IMR-90 (cell line): Measurements from ENCODE around the gene DNAH5. TPM values are rescaled to one million over a fixed set of nuclear protein-coding genes. Genes with fewer than 3 reads are reported as not detected.

Experiments used
- ATAC-seq: fragments of 200-7000 bp; cut with Tn5 transposase; 2 replicates; pipeline ENCODE4 v1.9.1; 2020; ENCODE audit warnings: low read depth, mild to moderate bottlenecking, moderate library complexity
- BruUV-seq: library from RNA; stranded (reverse); fragments of 400-500 nt; replicated peaks from 2 replicates; lab custom pipeline; 2021; lab: Mats Ljungman, UMichigan
- CTCF ChIA-PET: fragments of 300-600 bp; formaldehyde crosslinking; extraction: SDS; loops from one replicate; lab custom pipeline; 2021; ENCODE audit warnings: antibody characterized with exemption; lab: Yijun Ruan, JAX
- POLR2A ChIA-PET: fragments of 300-600 bp; sonication (Branson Sonifier 250); formaldehyde crosslinking; loops from one replicate; lab custom pipeline; 2022; ENCODE audit warnings: antibody characterized with exemption; ENCODE audit not compliant: unreplicated experiment; lab: Charles Lee
- DNase-seq: peaks from one replicate; pipeline ENCODE4 v3.0.0; 2013
- H2AFZ ChIP-seq: replicated peaks from 2 replicates; pipeline ENCODE3; 2013; ENCODE audit warnings: low read length, mild to moderate bottlenecking; ENCODE audit not compliant: poor library complexity
- H2AK5ac ChIP-seq: 2 replicates; pipeline ENCODE4 v1.6.1; 2013; ENCODE audit warnings: low read depth, low read length, inconsistent platforms
- H2AK9ac ChIP-seq: replicated peaks from 2 replicates; pipeline ENCODE3; 2013; ENCODE audit warnings: mild to moderate bottlenecking, low read depth, low read length, moderate library complexity; ENCODE audit not compliant: poor library complexity
- H2BK120ac ChIP-seq: 2 replicates; pipeline ENCODE4 v1.6.1; 2013; ENCODE audit warnings: low read depth, low read length, inconsistent platforms
- H2BK15ac ChIP-seq: 3 replicates; pipeline ENCODE4 v1.6.1; 2013; ENCODE audit warnings: low read depth, low read length, inconsistent platforms
- H2BK20ac ChIP-seq: 2 replicates; pipeline ENCODE4 v1.6.1; 2013; ENCODE audit warnings: low read depth, mild to moderate bottlenecking, inconsistent platforms, low read length, moderate library complexity
- H2BK5ac ChIP-seq: 2 replicates; pipeline ENCODE4 v1.6.1; 2013; ENCODE audit warnings: mild to moderate bottlenecking, low read depth, low read length, inconsistent platforms; ENCODE audit not compliant: poor library complexity, severe bottlenecking
- H3K14ac ChIP-seq: replicated peaks from 2 replicates; pipeline ENCODE4 v1.6.1; 2013; ENCODE audit warnings: low read depth, low read length, inconsistent platforms
- H3K18ac ChIP-seq: 2 replicates; pipeline ENCODE4 v1.6.1; 2013; ENCODE audit warnings: low read depth, low read length, control low read depth
- H3K23ac ChIP-seq: 2 replicates; pipeline ENCODE4 v1.6.1; 2013; ENCODE audit warnings: low read depth, low read length, inconsistent platforms
- H3K27ac ChIP-seq: 2 replicates; pipeline ENCODE4 v1.5.1; 2013; ENCODE audit warnings: mild to moderate bottlenecking, control low read depth, low read length; ENCODE audit not compliant: insufficient read depth
- H3K27me3 ChIP-seq: 2 replicates; pipeline ENCODE4 v1.6.1; 2013; ENCODE audit warnings: low read length; ENCODE audit not compliant: control insufficient read depth, insufficient read depth
- H3K36me3 ChIP-seq: 2 replicates; pipeline ENCODE4 v1.6.1; 2013; ENCODE audit warnings: low read length, mixed read lengths; ENCODE audit not compliant: control insufficient read depth, insufficient read depth
- H3K4ac ChIP-seq: 2 replicates; pipeline ENCODE4 v1.6.1; 2013; ENCODE audit warnings: low read depth, low read length, inconsistent platforms
- H3K4me1 ChIP-seq: 2 replicates; pipeline ENCODE4 v1.6.1; 2013; ENCODE audit warnings: low read length, mixed read lengths; ENCODE audit not compliant: control insufficient read depth, insufficient read depth
- H3K4me2 ChIP-seq: 2 replicates; pipeline ENCODE4 v1.6.1; 2013; ENCODE audit warnings: low read depth, mild to moderate bottlenecking, control low read depth, low read length, moderate library complexity
- H3K4me3 ChIP-seq: 2 replicates; pipeline ENCODE4 v1.5.1; 2013; ENCODE audit warnings: low read depth, mild to moderate bottlenecking, control low read depth, low read length, moderate library complexity; ENCODE audit not compliant: insufficient read depth
- H3K56ac ChIP-seq: 2 replicates; pipeline ENCODE4 v1.6.1; 2013; ENCODE audit warnings: low read length, inconsistent platforms; ENCODE audit not compliant: insufficient read depth; ENCODE audit errors: extremely low read depth
- H3K79me1 ChIP-seq, 2 experiments: 2 replicates each; pipeline ENCODE4 v1.6.1; 2013; ENCODE audit warnings: low read length in 2 of 2, inconsistent platforms in 1 of 2, low read depth in 1 of 2
- H3K9ac ChIP-seq: 2 replicates; pipeline ENCODE4 v1.6.1; 2013; ENCODE audit warnings: low read depth, low read length, control low read depth
- H3K9me1 ChIP-seq: 2 replicates; pipeline ENCODE4 v1.6.1; 2013; ENCODE audit warnings: low read length, inconsistent platforms; ENCODE audit not compliant: insufficient read depth
- H3K9me3 ChIP-seq: 2 replicates; pipeline ENCODE4 v1.6.1; 2013; ENCODE audit warnings: low read length; ENCODE audit not compliant: control insufficient read depth, insufficient read depth
- H4K20me1 ChIP-seq: 2 replicates; pipeline ENCODE4 v1.6.1; 2013; ENCODE audit warnings: low read length, inconsistent platforms; ENCODE audit not compliant: insufficient read depth
- H4K5ac ChIP-seq: 2 replicates; pipeline ENCODE4 v1.6.1; 2013; ENCODE audit warnings: mild to moderate bottlenecking, low read depth, low read length, control low read depth
- H4K8ac ChIP-seq, 2 experiments: 2 replicates each; pipeline ENCODE4 v1.6.1; 2013; ENCODE audit warnings: low read depth in 2 of 2, low read length in 2 of 2, control low read depth in 1 of 2, inconsistent platforms in 1 of 2
- H4K91ac ChIP-seq: 2 replicates; pipeline ENCODE4 v1.6.1; 2013; ENCODE audit warnings: low read depth, low read length, inconsistent platforms; ENCODE audit not compliant: insufficient read depth
- CHD1 ChIP-seq: IDR thresholded peaks from 2 replicates; pipeline ENCODE4 v1.6.1; 2012; ENCODE audit warnings: low read depth, low read length, improper control_type of control experiment
- POLR2A ChIP-seq: IDR thresholded peaks from 2 replicates; pipeline ENCODE4 v1.6.1; 2012; ENCODE audit warnings: mild to moderate bottlenecking, low read depth, low read length
- RFX5 ChIP-seq: IDR thresholded peaks from 2 replicates; pipeline ENCODE4 v1.8.0; 2012; ENCODE audit warnings: low read depth, mild to moderate bottlenecking, low read length, moderate library complexity
- WGBS, 2 experiments: methylation state at CpG; one replicate each; pipeline versions ENCODE4 v1.1.5 to v1.1.7; 2013; ENCODE audit warnings: missing lambda C conversion rate in 2 of 2; ENCODE audit not compliant: insufficient read length in 1 of 2; ENCODE audit errors: extremely low coverage in 2 of 2; 5-methylcytosine and 5-hydroxymethylcytosine counted together
- dilution Hi-C: fragments of 300-500 bp; cut with HindIII; formaldehyde crosslinking; loops from one replicate; pipeline ENCODE4 v1.14.3; 2018; ENCODE audit warnings: low sequenced_read_pairs; ENCODE audit not compliant: unreplicated experiment
- in situ Hi-C: fragments of 300-500 bp; cut with MboI; formaldehyde crosslinking; loops from 3 replicates; pipeline ENCODE4 v1.14.3; 2019; ENCODE audit warnings: low sequenced_read_pairs, inconsistent platforms, mixed read lengths
- intact Hi-C: fragments of 100-400 bp; cut with micrococcal nuclease; formaldehyde crosslinking; loops from 2 replicates; pipeline ENCODE4 v1.10.0; 2022
- polyA plus RNA-seq, 3 experiments: library from polyadenylated mRNA; depleted of rRNA; stranded (reverse); fragments of >200 nt; gene quantifications; 2 replicates each; pipeline ENCODE4 v1.2.3, GENCODE V29; 2012; ENCODE audit warnings: low replicate concordance in 1 of 3
- total RNA-seq: library from RNA; depleted of rRNA; stranded (reverse); fragments of >200 nt; gene quantifications from 2 replicates; pipeline ENCODE4 v1.2.3, GENCODE V29; 2012

The DNAH5 gene
- total and polyA plus RNA-seq, 2 of the 4 experiments (the other 2 are of a cell fraction) = 1.9 to 4.3 TPM

- no peak overlapping the region for H3K14ac ChIP-seq
- H3K9ac ChIP-seq = no peak overlapping the region
- H4K8ac ChIP-seq = no peak overlapping the region
- H2BK15ac ChIP-seq = no peak overlapping the region
- no peak overlapping the region for H3K4me2 ChIP-seq
- no peak overlapping the region for H3K23ac ChIP-seq
- no peak overlapping the region for H2BK20ac ChIP-seq
- no peak overlapping the region for H3K4me3 ChIP-seq
- peak; percentile 72 for DNase-seq
- intact Hi-C loops (no loop called here), in situ Hi-C loops (no loop called here), dilution Hi-C loops (no loop called here)
- ChIA-PET POLR2A (no interaction called here), CTCF (interaction anchor here (0.7 kb wide), 1 partner anchor 277 kb away, joined by 3 read pairs; no protein-coding TSS in a partner anchor)
- peak; percentile 64 for ATAC-seq
- no TSS peak for BruUV-seq
- H2BK5ac ChIP-seq = no peak overlapping the region
- peaks cover 3% of the 10 kb centered on the region; the same call in 1 of the 2 replicates for H3K9me1 ChIP-seq
- H3K56ac ChIP-seq = no peak overlapping the region
- no peak overlapping the region for H3K18ac ChIP-seq
- no peaks in the 10 kb centered on the region for H3K27me3 ChIP-seq
- no peak overlapping the region for H2AFZ ChIP-seq
- no peak overlapping the region for H2AK5ac ChIP-seq
- no peaks in the 10 kb centered on the region for H4K20me1 ChIP-seq
- TF ChIP-seq POLR2A (no peak), CHD1 (no peak), RFX5 (no peak)
- no peaks in the 10 kb centered on the region for H3K9me3 ChIP-seq
- H4K5ac ChIP-seq = no peak overlapping the region
- H3K27ac ChIP-seq = no peak overlapping the region
- H3K4me1 ChIP-seq = no peaks in the 10 kb centered on the region
- H3K79me1 ChIP-seq = no peaks in the 10 kb centered on the region
- no peak overlapping the region for H4K91ac ChIP-seq
- H2AK9ac ChIP-seq = no peak overlapping the region
- H3K36me3 ChIP-seq = peaks cover 8% of the 10 kb centered on the region; the same call in 1 of the 2 replicates
- WGBS, 2 experiments = no CpG with 5 or more reads among the region's 2 CpGs
- no peak overlapping the region for H2BK120ac ChIP-seq
- H3K4ac ChIP-seq = no peak overlapping the region
These were observed 236.1 kb downstream of the DNAH5 start for GRCh38 chr5:13708432-13708831.
